Endothelial cell of umbilical vein (primary cell): Measurements from ENCODE around the gene UVRAG. TPM values are rescaled to one million over a fixed set of nuclear protein-coding genes. Genes with fewer than 3 reads are reported as not detected.

Source experiments
- BruUV-seq: library from RNA; stranded (reverse); fragments of 400-500 nt; replicated peaks from 2 replicates; lab custom pipeline; 2021; lab: Mats Ljungman, UMichigan
- CTCF ChIA-PET: fragments of 300-600, 350-600 bp; sonication (Branson Sonifier 250); formaldehyde crosslinking; loops from one replicate; lab custom pipeline; 2021; ENCODE audit warnings: antibody characterized with exemption, inconsistent platforms; lab: Charles Lee
- POLR2A ChIA-PET: fragments of 300-600, 350-600 bp; sonication (Branson Sonifier 250); formaldehyde crosslinking; loops from one replicate; lab custom pipeline; 2021; ENCODE audit warnings: antibody characterized with exemption, inconsistent platforms; lab: Charles Lee
- DNase-seq: peaks from one replicate; pipeline ENCODE4 v3.0.0-alpha.2; 2011; ENCODE audit warnings: low read depth, low spot score
- FAIRE-seq: peaks from 2 replicates; lab custom pipeline; 2011; peaks lifted over from hg19 to GRCh38; lab: Jason Lieb, UNC
- H2AFZ ChIP-seq: 2 replicates; pipeline ENCODE4 v1.6.0; 2012; ENCODE audit warnings: low read depth, low read length, control low read depth, inconsistent platforms
- H3K27ac ChIP-seq: 2 replicates; pipeline ENCODE4 v1.5.1; 2011; ENCODE audit warnings: low read depth, mild to moderate bottlenecking, control low read depth, low read length, moderate library complexity; ENCODE audit not compliant: insufficient read depth
- H3K27me3 ChIP-seq, 2 experiments: 2 replicates each; pipeline versions ENCODE4 v1.6.0 to v1.6.1; 2011; ENCODE audit warnings: low read length in 2 of 2, mixed read lengths in 1 of 2; ENCODE audit not compliant: control insufficient read depth in 2 of 2, insufficient read depth in 2 of 2
- H3K36me3 ChIP-seq, 2 experiments: 2 replicates in 1 of 2; 3 replicates in 1 of 2; pipeline ENCODE4 v1.5.1; 2011; ENCODE audit warnings: low read length in 2 of 2, mild to moderate bottlenecking in 1 of 2, moderate library complexity in 1 of 2; ENCODE audit not compliant: control insufficient read depth in 2 of 2, insufficient read depth in 2 of 2; ENCODE audit errors: extremely low read depth in 1 of 2
- H3K4me1 ChIP-seq: 3 replicates; pipeline ENCODE4 v1.5.1; 2011; ENCODE audit warnings: mild to moderate bottlenecking, low read length; ENCODE audit not compliant: control insufficient read depth, insufficient read depth; ENCODE audit errors: extremely low read depth
- H3K4me2 ChIP-seq: 2 replicates; pipeline ENCODE4 v1.6.1; 2011; ENCODE audit warnings: low read length, control low read depth, mixed read lengths; ENCODE audit not compliant: insufficient read depth
- H3K4me3 ChIP-seq, 3 experiments: fragments of 200-600 bp in 1 of 3; sonication (generic), shearing (Covaris generic) in 1 of 3; replicated peaks in 1 of 3; 2 replicates each; pipeline ENCODE4 v1.5.1; 2011 to 2016; ENCODE audit warnings: control low read depth in 3 of 3, low read length in 3 of 3, mild to moderate bottlenecking in 2 of 3, inconsistent platforms in 1 of 3, low read depth in 1 of 3, moderate library complexity in 1 of 3; ENCODE audit not compliant: insufficient read depth in 1 of 3
- H3K79me2 ChIP-seq: 2 replicates; pipeline ENCODE4 v1.6.0; 2012; ENCODE audit warnings: low read length, inconsistent platforms; ENCODE audit not compliant: control insufficient read depth, insufficient read depth
- H3K9ac ChIP-seq: replicated peaks from 2 replicates; pipeline ENCODE3; 2011; ENCODE audit warnings: low read length, control low read depth; ENCODE audit not compliant: insufficient read depth; ENCODE audit errors: extremely low read depth
- H3K9me1 ChIP-seq: replicated peaks from 3 replicates; pipeline ENCODE4 v1.6.0; 2011; ENCODE audit warnings: mild to moderate bottlenecking, low read length; ENCODE audit not compliant: control insufficient read depth, insufficient read depth; ENCODE audit errors: extremely low read depth
- H3K9me3 ChIP-seq: replicated peaks from 2 replicates; pipeline ENCODE4 v1.5.1; 2012; ENCODE audit warnings: low read length, inconsistent platforms; ENCODE audit not compliant: control insufficient read depth, insufficient read depth
- H4K20me1 ChIP-seq: replicated peaks from 2 replicates; pipeline ENCODE3; 2011; ENCODE audit warnings: mild to moderate bottlenecking, low read length; ENCODE audit not compliant: control insufficient read depth, insufficient read depth; ENCODE audit errors: extremely low read depth
- EZH2 ChIP-seq: IDR thresholded peaks from 2 replicates; pipeline ENCODE4 v1.6.1; 2012; ENCODE audit warnings: borderline replicate concordance, low read depth, mild to moderate bottlenecking, moderate library complexity, low read length, inconsistent platforms; ENCODE audit not compliant: severe bottlenecking
- MYC ChIP-seq: IDR thresholded peaks from one replicate; pipeline ENCODE4 v1.6.1; 2011; ENCODE audit warnings: mild to moderate bottlenecking, low read depth, low read length
- POLR2A ChIP-seq: IDR thresholded peaks from 2 replicates; pipeline ENCODE4 v1.6.1; 2012; ENCODE audit warnings: low read depth, mild to moderate bottlenecking, control low read depth, low read length
- POLR2AphosphoS5 ChIP-seq: IDR thresholded peaks from 2 replicates; pipeline ENCODE4 v1.6.1; 2012; ENCODE audit warnings: low read depth, mild to moderate bottlenecking, control low read depth, low read length, moderate library complexity; ENCODE audit not compliant: insufficient read depth
- dilution Hi-C: fragments of 300-500 bp; cut with MboI; formaldehyde crosslinking; loops from one replicate; pipeline ENCODE4 v1.15.0; 2019; ENCODE audit warnings: low sequenced_read_pairs; ENCODE audit not compliant: extremely low pct_ligation_motif_present
- intact Hi-C: fragments of 100-400 bp; cut with micrococcal nuclease; formaldehyde crosslinking; loops from one replicate; pipeline ENCODE4 v1.10.0; 2022
- polyA plus RNA-seq, 4 experiments: library from polyadenylated mRNA; depleted of rRNA in 3 of 4; stranded (reverse) in 3 of 4; unstranded in 1 of 4; fragments of >200 nt; gene quantifications; 2 replicates each; pipeline versions ENCODE4 v1.2.1 to v1.2.3, GENCODE V29; 2011 to 2012; ENCODE audit warnings: missing spikeins in 1 of 4
- total RNA-seq: library from RNA; stranded (reverse); gene quantifications from 2 replicates; pipeline ENCODE4 v1.2.3, GENCODE V29; 2021
- TF ChIP-seq, protein P1 (sequence below), 2 donors: IDR thresholded peaks; 1 replicate in 1 of 2; 2 replicates in 1 of 2; pipeline ENCODE4 v1.5.1; 2011; ENCODE audit warnings: low read length in 2 of 2, mild to moderate bottlenecking in 2 of 2, moderate library complexity in 2 of 2, control low read depth in 1 of 2, inconsistent platforms in 1 of 2, low read depth in 1 of 2; ENCODE audit not compliant: insufficient read depth in 1 of 2; ENCODE audit errors: extremely low read depth in 1 of 2
- TF ChIP-seq, protein P2 (sequence below): IDR thresholded peaks from 2 replicates; pipeline ENCODE4 v1.6.1; 2011; ENCODE audit not compliant: insufficient read depth, insufficient read length

UVRAG gene
- total and polyA plus RNA-seq, 2 donors (not counting 3 experiments of a cell fraction or from before 2014, with no cell fraction given), result 21.2 to 65.6 TPM

DNA sequence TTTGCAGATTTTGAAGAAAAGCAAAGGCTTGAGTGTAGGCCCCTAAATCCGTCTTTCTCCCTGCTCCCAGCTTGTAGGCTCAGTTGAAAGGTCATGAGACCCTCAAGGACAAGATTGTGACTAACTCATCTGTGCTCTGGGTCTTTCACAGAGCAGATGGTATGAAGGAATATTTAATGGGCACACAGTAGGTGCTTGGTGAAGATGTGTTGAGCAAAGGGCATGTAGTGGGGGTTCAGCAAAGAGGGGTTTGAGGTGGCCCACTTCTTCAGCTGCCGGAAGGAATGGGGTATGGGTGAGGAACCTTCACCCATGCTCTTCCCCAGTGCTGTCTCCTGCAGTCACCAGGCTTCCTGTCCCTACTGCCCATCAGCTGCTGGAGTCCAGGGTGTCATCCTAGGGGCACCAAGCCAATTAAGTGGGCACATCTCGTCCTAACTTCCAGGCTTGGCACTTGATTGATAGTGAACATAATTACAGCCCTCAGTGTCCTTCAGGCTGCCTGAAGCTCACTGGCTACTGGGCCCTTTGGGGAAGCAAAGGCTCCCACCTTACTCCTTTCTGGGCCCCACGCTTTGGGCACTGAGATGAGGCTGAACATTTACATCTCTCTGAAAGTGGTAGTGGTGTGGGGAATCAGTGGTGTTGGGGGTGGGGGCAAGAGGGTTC is 31.5 kb upstream of the UVRAG start:
- no peak overlapping the region for H3K9ac ChIP-seq
- H3K79me2 ChIP-seq, result no peaks in the 10 kb centered on the region
- H3K4me3 ChIP-seq, result no peak overlapping the region
- H3K27me3 ChIP-seq, result no peaks in the 10 kb centered on the region
- no peaks in the 10 kb centered on the region for H3K36me3 ChIP-seq
- H4K20me1 ChIP-seq, result no peaks in the 10 kb centered on the region
- H3K4me2 ChIP-seq, result no peak overlapping the region
- BruUV-seq, result no TSS peak
- intact Hi-C loops, result no loop called here
- dilution Hi-C loops, result no loop called here
- no peak for FAIRE-seq
- H3K27ac ChIP-seq, result no peak overlapping the region
- no peaks in the 10 kb centered on the region for H3K9me1 ChIP-seq
- H3K4me1 ChIP-seq, result no peaks in the 10 kb centered on the region
- CTCF ChIA-PET, result interaction anchor here (0.5 to 0.7 kb wide), 2 partner anchors 60 to 525 kb away, joined by 3 read pairs; no protein-coding TSS in a partner anchor
- no peaks in the 10 kb centered on the region for H3K9me3 ChIP-seq
- no peak overlapping the region for H2AFZ ChIP-seq
- POLR2A ChIA-PET, result no interaction called here
- DNase-seq, result no peak
- TF ChIP-seq MYC (no peak), EZH2 (no peak), POLR2AphosphoS5 (no peak)
- TF ChIP-seq, protein P1, sequence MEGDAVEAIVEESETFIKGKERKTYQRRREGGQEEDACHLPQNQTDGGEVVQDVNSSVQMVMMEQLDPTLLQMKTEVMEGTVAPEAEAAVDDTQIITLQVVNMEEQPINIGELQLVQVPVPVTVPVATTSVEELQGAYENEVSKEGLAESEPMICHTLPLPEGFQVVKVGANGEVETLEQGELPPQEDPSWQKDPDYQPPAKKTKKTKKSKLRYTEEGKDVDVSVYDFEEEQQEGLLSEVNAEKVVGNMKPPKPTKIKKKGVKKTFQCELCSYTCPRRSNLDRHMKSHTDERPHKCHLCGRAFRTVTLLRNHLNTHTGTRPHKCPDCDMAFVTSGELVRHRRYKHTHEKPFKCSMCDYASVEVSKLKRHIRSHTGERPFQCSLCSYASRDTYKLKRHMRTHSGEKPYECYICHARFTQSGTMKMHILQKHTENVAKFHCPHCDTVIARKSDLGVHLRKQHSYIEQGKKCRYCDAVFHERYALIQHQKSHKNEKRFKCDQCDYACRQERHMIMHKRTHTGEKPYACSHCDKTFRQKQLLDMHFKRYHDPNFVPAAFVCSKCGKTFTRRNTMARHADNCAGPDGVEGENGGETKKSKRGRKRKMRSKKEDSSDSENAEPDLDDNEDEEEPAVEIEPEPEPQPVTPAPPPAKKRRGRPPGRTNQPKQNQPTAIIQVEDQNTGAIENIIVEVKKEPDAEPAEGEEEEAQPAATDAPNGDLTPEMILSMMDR (IDR thresholded peaks at IDR 0.05; ENCODE audit: extremely low read depth in 1 of 2, insufficient read depth in 1 of 2, low read depth in 1 of 2, low read length in 2 of 2), result no peak

DNA sequence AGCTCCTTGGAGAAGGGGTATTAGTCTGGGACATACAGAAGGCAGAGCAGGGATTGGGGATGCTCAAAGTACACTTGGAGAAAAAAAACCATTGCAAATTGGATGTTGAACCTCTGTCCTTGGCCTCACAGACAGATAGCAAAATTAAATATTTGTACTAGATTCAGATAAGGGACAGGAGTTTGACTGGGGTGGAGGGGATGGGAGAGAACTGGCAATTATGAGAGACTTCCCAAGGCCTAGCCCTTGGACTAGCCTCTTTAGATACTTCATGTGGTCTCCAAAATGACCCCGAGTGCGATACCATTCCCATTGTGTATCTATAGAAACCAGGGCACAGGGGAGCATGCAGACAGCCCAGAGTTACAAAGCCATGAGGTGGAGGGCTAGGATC is 30.9 kb upstream of the UVRAG start:
- Histone ChIP-seq H3K4me3 (no peak overlapping the region), H3K9me1 (no peaks in the 10 kb centered on the region), H3K9ac (no peak overlapping the region), H3K4me2 (no peak overlapping the region), H4K20me1 (no peaks in the 10 kb centered on the region), H3K36me3 (no peaks in the 10 kb centered on the region), H3K9me3 (no peaks in the 10 kb centered on the region), H2AFZ (no peak overlapping the region), H3K4me1 (no peaks in the 10 kb centered on the region), H3K79me2 (no peaks in the 10 kb centered on the region), H3K27me3 (no peaks in the 10 kb centered on the region), H3K27ac (no peak overlapping the region)
- dilution Hi-C loops (no loop called here), intact Hi-C loops (no loop called here)
- TF ChIP-seq POLR2A, result no peak
- no peak for TF ChIP-seq EZH2
- TF ChIP-seq, protein P2, sequence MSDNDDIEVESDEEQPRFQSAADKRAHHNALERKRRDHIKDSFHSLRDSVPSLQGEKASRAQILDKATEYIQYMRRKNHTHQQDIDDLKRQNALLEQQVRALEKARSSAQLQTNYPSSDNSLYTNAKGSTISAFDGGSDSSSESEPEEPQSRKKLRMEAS, result no peak
- no peak for DNase-seq
- ChIA-PET CTCF (interaction anchor here (0.5 kb wide), 1 partner anchor 525 kb away, joined by 3 read pairs; no protein-coding TSS in a partner anchor), POLR2A (no interaction called here)
- no peak for FAIRE-seq
- no TSS peak for BruUV-seq
